ENCODE measurements around the gene DNAH14. TPM values are rescaled to one million over a fixed set of nuclear protein-coding genes. Genes with fewer than 3 reads are reported as not detected.
A peak's percentile ranks its signal among the peaks of the same experiment; 100 is the strongest.

DNAH14 gene
- total RNA-seq, 2 experiments from 2014 or later, result 0.27 to 0.34 TPM

- ChIA-PET POLR2A (no interaction called here), CTCF (no interaction called here)
- ATAC-seq (ENCODE audit: poor library complexity) (no peak), DNase-seq (no peak)
- peaks cover 13% of the 10 kb centered on the region for H3K9me3 Mint-ChIP-seq
- no peak overlapping the region for H3K4me3 ChIP-seq (ENCODE audit: low read length)
- H3K9me3 ChIP-seq (ENCODE audit: control insufficient read depth in 1 of 2, insufficient read depth in 1 of 2, low read length in 2 of 2), result peaks cover 5 to 19% of the 10 kb centered on the region in 2 experiments
- intact Hi-C loops (cut with DNase I, micrococcal nuclease), result no loop called here
- H3K27me3 ChIP-seq (ENCODE audit: control insufficient read depth in 1 of 2, insufficient read depth in 2 of 2, low read length in 2 of 2), result peaks cover 8 to 12% of the 10 kb centered on the region in 2 experiments
- H3K4me3 Mint-ChIP-seq, result peak overlapping the region; percentile 70
- no peaks in the 10 kb centered on the region for H3K36me3 ChIP-seq (ENCODE audit: insufficient read depth, low read length)
- H3K27me3 Mint-ChIP-seq, result peaks cover 56% of the 10 kb centered on the region
- no peak overlapping the region for H3K27ac ChIP-seq (ENCODE audit: low read depth in 1 of 2, low read length in 2 of 2)
- peaks cover 4% of the 10 kb centered on the region for H3K4me1 ChIP-seq (ENCODE audit: insufficient read depth, low read length)
- TF ChIP-seq CTCF (IDR thresholded peaks at IDR 0.05), result no peak
- H3K4me1 Mint-ChIP-seq (ENCODE audit: low read depth), result no peaks in the 10 kb centered on the region
- H3K27ac Mint-ChIP-seq, result no peak overlapping the region
- H3K36me3 Mint-ChIP-seq (ENCODE audit: low read depth), result peaks cover 8% of the 10 kb centered on the region
These were observed 569 bp upstream of the DNAH14 start for GRCh38 chr1:224928906-224929305.

- Mint-ChIP-seq H3K4me3 (no peak overlapping the region), H3K4me1 (ENCODE audit: low read depth) (no peaks in the 10 kb centered on the region), H3K36me3 (ENCODE audit: low read depth) (peaks cover 8% of the 10 kb centered on the region), H3K27ac (no peak overlapping the region), H3K27me3 (peaks cover 49% of the 10 kb centered on the region), H3K9me3 (peaks cover 19% of the 10 kb centered on the region)
- ChIA-PET POLR2A (no interaction called here), CTCF (no interaction called here)
- Histone ChIP-seq H3K4me1 (ENCODE audit: insufficient read depth, low read length) (peaks cover 4% of the 10 kb centered on the region), H3K27ac (ENCODE audit: low read depth in 1 of 2, low read length in 2 of 2) (no peak overlapping the region), H3K9me3 (ENCODE audit: control insufficient read depth in 1 of 2, insufficient read depth in 1 of 2, low read length in 2 of 2) (peaks cover 5 to 37% of the 10 kb centered on the region in 2 experiments), H3K4me3 (ENCODE audit: low read length) (no peak overlapping the region), H3K27me3 (ENCODE audit: control insufficient read depth in 1 of 2, insufficient read depth in 2 of 2, low read length in 2 of 2) (peaks cover 8 to 12% of the 10 kb centered on the region in 2 experiments), H3K36me3 (ENCODE audit: insufficient read depth, low read length) (no peaks in the 10 kb centered on the region)
- DNase-seq (no peak), ATAC-seq (ENCODE audit: poor library complexity) (no peak)
- no peak for TF ChIP-seq CTCF (IDR thresholded peaks at IDR 0.05)
- intact Hi-C loops (cut with DNase I, micrococcal nuclease), result no loop called here
These were observed 2.1 kb downstream of the DNAH14 start for GRCh38 chr1:224931605-224932004.

GRCh38 chr1:224932607-224933249, 3.3 kb downstream of the DNAH14 start:
- intact Hi-C loops (cut with DNase I, micrococcal nuclease), result no loop called here
- Histone ChIP-seq H3K4me3 (ENCODE audit: low read length) (no peak overlapping the region), H3K27ac (ENCODE audit: low read depth in 1 of 2, low read length in 2 of 2) (no peak overlapping the region), H3K36me3 (ENCODE audit: insufficient read depth, low read length) (no peaks in the 10 kb centered on the region), H3K4me1 (ENCODE audit: insufficient read depth, low read length) (peaks cover 4% of the 10 kb centered on the region), H3K9me3 (ENCODE audit: control insufficient read depth in 1 of 2, insufficient read depth in 1 of 2, low read length in 2 of 2) (peaks cover 5 to 37% of the 10 kb centered on the region in 2 experiments), H3K27me3 (ENCODE audit: control insufficient read depth in 1 of 2, insufficient read depth in 2 of 2, low read length in 2 of 2) (peaks cover 8 to 12% of the 10 kb centered on the region in 2 experiments)
- peaks cover 21% of the 10 kb centered on the region for H3K9me3 Mint-ChIP-seq
- POLR2A ChIA-PET, result no interaction called here
- H3K27ac Mint-ChIP-seq, result no peak overlapping the region
- peaks cover 8% of the 10 kb centered on the region for H3K36me3 Mint-ChIP-seq (ENCODE audit: low read depth)
- peaks cover 43% of the 10 kb centered on the region for H3K27me3 Mint-ChIP-seq
- H3K4me3 Mint-ChIP-seq, result no peak overlapping the region
- CTCF ChIA-PET, result no interaction called here
- DNase-seq (no peak), ATAC-seq (ENCODE audit: poor library complexity) (no peak)
- no peak for TF ChIP-seq CTCF (IDR thresholded peaks at IDR 0.05)
- H3K4me1 Mint-ChIP-seq (ENCODE audit: low read depth), result no peaks in the 10 kb centered on the region

All from CD4-positive, alpha-beta T cell (primary cell).